Amniotic epithelial cell (primary cell): Measurements from ENCODE around the gene MRPL23.

Experiments
- DNase-seq: peaks from one replicate; pipeline ENCODE4 v3.0.0-alpha.2; 2010; ENCODE audit warnings: low read depth

The MRPL23 gene

GRCh38 chr11:1933416-1934334, 13.5 kb upstream of the MRPL23 start:
- no peak for DNase-seq

- no peak for DNase-seq
These were observed 12.6 kb upstream of the MRPL23 start for GRCh38 chr11:1934335-1935155.

- no peak for DNase-seq
These were observed 11.7 kb upstream of the MRPL23 start for GRCh38 chr11:1935156-1936071.

GRCh38 chr11:1936072-1936780, 10.9 kb upstream of the MRPL23 start:
- DNase-seq, result no peak

- DNase-seq, result no peak
These were observed 10.1 kb upstream of the MRPL23 start for GRCh38 chr11:1936781-1937615.

- DNase-seq, result peak; percentile 14
These were observed 9.4 kb upstream of the MRPL23 start for GRCh38 chr11:1937616-1938342.

GRCh38 chr11:1938343-1939005, 8.7 kb upstream of the MRPL23 start:
- no peak for DNase-seq

GRCh38 chr11:1939006-1939625, 8.0 kb upstream of the MRPL23 start:
- DNase-seq, result peak; percentile 11

GRCh38 chr11:1939788-1940187, 7.3 kb upstream of the MRPL23 start:
- peak; percentile 88 for DNase-seq

- DNase-seq, result no peak
These were observed 4.4 kb upstream of the MRPL23 start for GRCh38 chr11:1942558-1943260.

- DNase-seq, result no peak
These were observed 3.6 kb upstream of the MRPL23 start for GRCh38 chr11:1943576-1943975.

- peak; percentile 55 for DNase-seq
These were observed 3.2 kb upstream of the MRPL23 start for GRCh38 chr11:1943977-1944376.

- DNase-seq, result no peak
These were observed 583 bp downstream of the MRPL23 start for GRCh38 chr11:1947592-1948237.

- no peak for DNase-seq
These were observed 1.3 kb downstream of the MRPL23 start for GRCh38 chr11:1948389-1948788.

GRCh38 chr11:1949302-1949701, 2.2 kb downstream of the MRPL23 start:
- DNase-seq, result no peak

- no peak for DNase-seq
These were observed 2.8 kb downstream of the MRPL23 start for GRCh38 chr11:1949922-1950321.

- DNase-seq, result no peak
These were observed 5.8 kb downstream of the MRPL23 start for GRCh38 chr11:1952806-1953482.
